Esophagus muscularis mucosa (tissue), 4 donors: ENCODE results near the gene CD47. TPM values are rescaled to one million over a fixed set of nuclear protein-coding genes. Genes with fewer than 3 reads are reported as not detected.

Source experiments
- DNase-seq: peaks from one replicate; pipeline ENCODE4 v3.0.0-alpha.2; 2017; ENCODE audit errors: extremely low spot score
- H3K27ac ChIP-seq, 4 donors: fragments of 200-600 bp; sonication (generic); replicated peaks in 1 of 4; 1 replicate in 3 of 4; 2 replicates in 1 of 4; pipeline ENCODE4 v1.5.1; 2016 to 2019; ENCODE audit warnings: mild to moderate bottlenecking in 1 of 4
- H3K27me3 ChIP-seq, 4 donors: fragments of 200-600 bp; sonication (generic); one replicate each; pipeline versions ENCODE4 v1.5.1 to v1.6.0; 2016 to 2019
- H3K36me3 ChIP-seq, 4 donors: fragments of 200-600 bp; sonication (generic); one replicate each; pipeline ENCODE4 v1.5.1; 2016 to 2019
- H3K4me1 ChIP-seq, 4 donors: fragments of 200-600 bp; sonication (generic); one replicate each; pipeline ENCODE4 v1.5.1; 2016 to 2019
- H3K4me3 ChIP-seq, 4 donors: fragments of 200-600 bp; sonication (generic); 1 replicate in 2 of 4; 2 replicates in 2 of 4; pipeline ENCODE4 v1.5.1; 2016 to 2019; ENCODE audit warnings: mild to moderate bottlenecking in 4 of 4, moderate library complexity in 1 of 4
- H3K9me3 ChIP-seq, 4 donors: fragments of 200-600 bp; sonication (generic); 1 replicate in 3 of 4; 2 replicates in 1 of 4; pipeline ENCODE4 v1.5.1; 2016 to 2019
- EP300 ChIP-seq: sonication (generic); formaldehyde crosslinking; IDR thresholded peaks from one replicate; pipeline ENCODE4 v1.6.1; 2017; ENCODE audit warnings: antibody characterized with exemption
- POLR2A ChIP-seq: fragments of 450-650 bp; IDR thresholded peaks from one replicate; pipeline ENCODE4 v1.6.1; 2017; ENCODE audit warnings: antibody characterized with exemption, moderate library complexity, mild to moderate bottlenecking, low read depth
- POLR2AphosphoS5 ChIP-seq, 2 donors: sonication (generic); formaldehyde crosslinking; IDR thresholded peaks; one replicate each; pipeline ENCODE4 v1.6.1; 2017; ENCODE audit warnings: antibody characterized with exemption in 2 of 2
- WGBS: methylation state at CpG from one replicate; pipeline ENCODE4 v1.1.5; 2018; 5-methylcytosine and 5-hydroxymethylcytosine counted together
- intact Hi-C: fragments of 100-400 bp; cut with DNase I; formaldehyde crosslinking; loops from one replicate; pipeline ENCODE4 v1.15.1; 2023
- total RNA-seq, 4 donors: library from RNA; depleted of rRNA; stranded (reverse); fragments of >200 nt; gene quantifications; one replicate each; pipeline versions ENCODE4 v1.1.0 to v1.2.1, GENCODE V29; 2016
- TF ChIP-seq, protein P1 (sequence below), 3 experiments: fragments of 200-600 bp in 2 of 3; fragments of 450-650 bp in 1 of 3; sonication (generic) in 2 of 3; IDR thresholded peaks; one replicate each; pipeline ENCODE4 v1.5.1; 2017 to 2019; ENCODE audit warnings: antibody characterized with exemption in 3 of 3, mild to moderate bottlenecking in 2 of 3, moderate library complexity in 1 of 3

The CD47 gene
- total RNA-seq, 4 donors from 2014 or later: 31.6 to 57.7 (median 49.7) TPM

DNA sequence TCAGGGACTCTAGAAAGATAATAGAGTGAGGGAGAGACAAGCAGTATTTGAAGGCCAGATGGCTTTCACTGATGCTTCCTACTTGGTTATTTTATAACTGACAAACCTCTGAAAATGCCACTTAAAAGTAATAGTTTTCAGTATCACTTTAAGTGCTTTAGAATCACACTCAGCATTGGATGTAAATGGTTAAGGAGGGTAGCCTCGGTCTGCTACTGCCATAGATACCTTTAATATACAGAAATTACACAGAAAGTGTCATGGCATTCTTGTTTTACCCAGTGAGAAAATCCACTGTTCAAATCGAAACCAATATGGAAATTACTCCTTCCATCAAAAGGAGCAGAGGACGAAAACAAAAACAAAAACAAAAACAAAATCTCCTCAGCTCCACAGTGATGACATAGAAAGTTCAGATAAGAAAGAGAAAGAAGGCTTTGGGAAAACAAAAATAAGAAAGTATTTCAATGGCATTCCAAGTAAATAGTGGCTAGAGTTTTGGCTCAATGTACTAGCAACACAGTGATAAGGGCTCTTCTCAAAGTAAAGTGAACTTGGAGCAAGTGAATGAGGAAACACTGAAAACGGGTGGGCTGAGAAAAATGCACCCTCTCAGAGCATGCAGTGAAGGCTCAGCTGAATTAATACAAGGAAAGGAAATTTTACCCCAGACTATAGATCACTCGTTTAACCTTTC lies 43.2 kb upstream of the CD47 start:
- Histone ChIP-seq H3K9me3 (no peaks in the 10 kb centered on the region), H3K36me3 (no peaks in the 10 kb centered on the region), H3K27me3 (no peaks in the 10 kb centered on the region), H3K4me1 (peaks cover 0 to 19% (median 7%) of the 10 kb centered on the region in 4 donors), H3K4me3 (no peak overlapping the region), H3K27ac (no peak overlapping the region)
- intact Hi-C loops: no loop called here
- 88% methylated on average over 5 of the region's 5 CpGs for WGBS
- no peak for DNase-seq
- TF ChIP-seq, protein P1, sequence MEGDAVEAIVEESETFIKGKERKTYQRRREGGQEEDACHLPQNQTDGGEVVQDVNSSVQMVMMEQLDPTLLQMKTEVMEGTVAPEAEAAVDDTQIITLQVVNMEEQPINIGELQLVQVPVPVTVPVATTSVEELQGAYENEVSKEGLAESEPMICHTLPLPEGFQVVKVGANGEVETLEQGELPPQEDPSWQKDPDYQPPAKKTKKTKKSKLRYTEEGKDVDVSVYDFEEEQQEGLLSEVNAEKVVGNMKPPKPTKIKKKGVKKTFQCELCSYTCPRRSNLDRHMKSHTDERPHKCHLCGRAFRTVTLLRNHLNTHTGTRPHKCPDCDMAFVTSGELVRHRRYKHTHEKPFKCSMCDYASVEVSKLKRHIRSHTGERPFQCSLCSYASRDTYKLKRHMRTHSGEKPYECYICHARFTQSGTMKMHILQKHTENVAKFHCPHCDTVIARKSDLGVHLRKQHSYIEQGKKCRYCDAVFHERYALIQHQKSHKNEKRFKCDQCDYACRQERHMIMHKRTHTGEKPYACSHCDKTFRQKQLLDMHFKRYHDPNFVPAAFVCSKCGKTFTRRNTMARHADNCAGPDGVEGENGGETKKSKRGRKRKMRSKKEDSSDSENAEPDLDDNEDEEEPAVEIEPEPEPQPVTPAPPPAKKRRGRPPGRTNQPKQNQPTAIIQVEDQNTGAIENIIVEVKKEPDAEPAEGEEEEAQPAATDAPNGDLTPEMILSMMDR (IDR thresholded peaks at IDR 0.05): no peak
- no peak for TF ChIP-seq POLR2AphosphoS5 (IDR thresholded peaks at IDR 0.05)
- no peak for TF ChIP-seq EP300
- TF ChIP-seq POLR2A: no peak

DNA sequence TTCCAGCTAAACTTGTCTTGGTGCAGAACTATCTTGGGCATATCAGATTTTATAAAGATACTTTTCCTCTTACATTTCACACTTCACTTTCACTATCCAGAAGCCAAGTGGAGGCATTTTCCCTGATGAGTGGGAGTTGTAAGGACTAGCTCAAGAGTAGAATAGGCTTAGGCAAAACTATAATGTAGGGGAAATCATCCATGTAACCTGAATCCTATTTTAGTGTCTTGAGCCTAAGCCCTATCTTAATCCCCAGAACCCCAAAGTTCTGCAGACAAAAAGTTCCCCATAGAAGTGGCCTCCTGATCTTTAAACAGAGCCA lies 42.2 kb upstream of the CD47 start:
- Histone ChIP-seq H3K36me3 (no peaks in the 10 kb centered on the region), H3K27ac (no peak overlapping the region), H3K4me1 (peaks cover 0 to 19% (median 7%) of the 10 kb centered on the region in 4 donors), H3K4me3 (no peak overlapping the region), H3K9me3 (no peaks in the 10 kb centered on the region), H3K27me3 (no peaks in the 10 kb centered on the region)
- TF ChIP-seq, protein P1 (IDR thresholded peaks at IDR 0.05): no peak
- no peak for TF ChIP-seq POLR2A
- TF ChIP-seq EP300: no peak
- no peak for TF ChIP-seq POLR2AphosphoS5 (IDR thresholded peaks at IDR 0.05)
- intact Hi-C loops: no loop called here
- DNase-seq: no peak

DNA sequence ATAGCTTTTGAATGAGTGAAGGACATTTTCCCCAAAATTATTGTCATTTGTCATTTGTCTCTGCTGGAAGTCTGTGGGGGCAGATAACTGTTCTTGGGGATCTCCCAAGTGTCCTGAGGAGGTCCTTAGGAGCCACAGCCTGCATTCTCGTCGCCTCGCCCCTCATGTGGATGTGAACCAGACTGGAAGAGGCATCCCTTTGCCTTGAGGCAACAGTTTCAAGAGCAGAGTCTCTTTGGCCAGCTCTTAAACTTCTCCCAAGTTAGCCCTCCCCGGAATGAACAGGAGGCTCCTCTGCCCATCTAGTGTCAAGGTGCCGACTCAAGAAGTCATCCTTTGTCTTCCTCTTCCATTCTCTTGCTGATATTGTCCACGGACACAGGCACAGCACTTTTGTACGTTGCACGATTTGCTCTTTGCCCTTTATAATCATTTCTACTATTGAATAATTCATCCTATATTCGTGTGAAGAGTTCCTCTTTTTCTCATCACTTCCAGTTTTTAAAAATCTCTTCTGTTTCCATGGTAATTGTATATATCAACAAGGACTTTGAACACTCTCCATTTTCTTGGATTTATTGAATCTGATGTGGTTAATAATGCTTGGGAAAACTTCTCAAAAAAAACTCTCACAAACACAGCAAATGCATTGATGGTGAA lies 40.8 kb upstream of the CD47 start:
- no peak for DNase-seq
- Histone ChIP-seq H3K27me3 (no peaks in the 10 kb centered on the region), H3K27ac (no peak overlapping the region), H3K4me1 (peaks cover 0 to 19% (median 7%) of the 10 kb centered on the region in 4 donors), H3K9me3 (no peaks in the 10 kb centered on the region), H3K36me3 (no peaks in the 10 kb centered on the region), H3K4me3 (no peak overlapping the region)
- TF ChIP-seq EP300 (no peak), POLR2A (no peak), POLR2AphosphoS5 (IDR thresholded peaks at IDR 0.05) (no peak)
- TF ChIP-seq, protein P1 (IDR thresholded peaks at IDR 0.05): no peak
- WGBS: 82% methylated on average over 9 of the region's 9 CpGs
- intact Hi-C loops: no loop called here

DNA sequence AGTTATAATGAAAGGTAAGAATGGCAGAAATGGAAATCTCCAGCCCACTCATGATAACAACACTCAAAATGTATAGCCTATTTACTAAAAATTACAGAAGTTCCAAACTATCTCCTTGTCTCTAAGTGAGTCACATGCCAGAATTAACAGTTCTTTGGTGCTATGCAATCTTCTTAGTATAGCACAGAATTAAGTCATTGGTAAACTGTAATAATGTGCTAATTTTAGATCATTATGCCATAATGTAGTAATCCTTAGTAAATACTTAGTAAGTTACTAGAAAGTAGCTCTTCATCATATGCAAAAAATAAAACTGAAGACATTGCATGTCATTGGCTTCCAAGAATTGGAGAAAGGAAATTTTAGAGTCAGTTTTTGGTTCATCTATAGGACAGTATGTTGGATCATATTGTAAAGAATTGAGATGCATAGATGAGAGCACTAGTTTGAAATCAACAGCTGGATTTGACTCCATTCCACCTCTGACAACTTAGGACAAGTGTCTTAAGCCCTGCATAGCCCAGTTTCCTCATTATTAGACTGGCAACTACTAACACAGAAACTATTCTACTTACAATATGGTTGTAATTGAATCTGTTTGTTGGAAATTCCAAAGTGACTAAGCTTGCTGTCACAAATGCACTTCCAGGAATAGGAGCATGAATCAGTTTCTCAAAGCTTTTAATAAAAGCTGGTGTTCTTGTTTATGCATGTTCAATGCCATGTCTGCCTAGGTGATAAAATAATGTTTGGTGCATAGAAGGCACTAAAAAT lies 40.1 kb upstream of the CD47 start:
- H3K4me1 ChIP-seq: peaks cover 0 to 19% (median 7%) of the 10 kb centered on the region in 4 donors
- TF ChIP-seq POLR2A: no peak
- no peak for TF ChIP-seq EP300
- no peak for TF ChIP-seq POLR2AphosphoS5 (IDR thresholded peaks at IDR 0.05)
- TF ChIP-seq, protein P1 (IDR thresholded peaks at IDR 0.05): no peak
- H3K36me3 ChIP-seq: no peaks in the 10 kb centered on the region
- no peak for DNase-seq
- no peaks in the 10 kb centered on the region for H3K9me3 ChIP-seq
- H3K27me3 ChIP-seq: no peaks in the 10 kb centered on the region
- H3K4me3 ChIP-seq: no peak overlapping the region
- H3K27ac ChIP-seq: no peak overlapping the region
- intact Hi-C loops: no loop called here
